GM12878 (cell line): ENCODE data around the gene AGPAT2. TPM values are rescaled to one million over a fixed set of nuclear protein-coding genes. Genes with fewer than 3 reads are reported as not detected.

ENCODE experiments used
- ATAC-seq: fragments of 200-7000 bp; cut with Tn5 transposase; 3 replicates; pipeline ENCODE4 v1.9.1; 2020; ENCODE audit warnings: mild to moderate bottlenecking, moderate library complexity
- BruUV-seq: library from RNA; stranded (reverse); fragments of 400-500 nt; replicated peaks from 2 replicates; lab custom pipeline; 2021; lab: Mats Ljungman, UMichigan
- CTCF ChIA-PET: fragments of 300-600 bp; sonication (Branson Sonifier 250); formaldehyde crosslinking; extraction: SDS; loops from one replicate; lab custom pipeline; 2021; ENCODE audit warnings: inconsistent platforms; lab: Yijun Ruan, JAX
- POLR2A ChIA-PET: fragments of 350-600 bp; formaldehyde crosslinking; extraction: SDS; loops from one replicate; lab custom pipeline; 2021; ENCODE audit warnings: inconsistent platforms; lab: Charles Lee
- RAD21 ChIA-PET: fragments of 300-600 bp; sonication (Branson Sonifier 250); formaldehyde crosslinking; loops from one replicate; lab custom pipeline; 2023; ENCODE audit warnings: antibody characterized with exemption; ENCODE audit not compliant: unreplicated experiment; lab: Charles Lee
- SMC1A ChIA-PET: fragments of 300-600 bp; sonication (Branson Sonifier 250); formaldehyde crosslinking; loops from one replicate; lab custom pipeline; 2023; ENCODE audit not compliant: unreplicated experiment, uncharacterized antibody; lab: Charles Lee
- DNase-seq: peaks from one replicate; pipeline ENCODE4 v3.0.0-alpha.2; 2011; ENCODE audit warnings: low read depth, low spot score
- FAIRE-seq: peaks from 3 replicates; lab custom pipeline; 2011; peaks lifted over from hg19 to GRCh38; lab: Jason Lieb, UNC
- H2AFZ ChIP-seq: 2 replicates; pipeline ENCODE4 v1.6.0; 2011; ENCODE audit warnings: low read depth, low read length, control low read depth; ENCODE audit not compliant: control insufficient read depth
- H3K27ac ChIP-seq: 2 replicates; pipeline ENCODE4 v1.5.1; 2011; ENCODE audit warnings: control low read depth; ENCODE audit not compliant: control insufficient read depth, insufficient read depth
- H3K27me3 ChIP-seq, 2 experiments: replicated peaks in 1 of 2; 2 replicates each; pipeline versions ENCODE4 v1.6.0 to v1.6.1; 2011; ENCODE audit warnings: low read length in 1 of 2; ENCODE audit not compliant: control insufficient read depth in 2 of 2, insufficient read depth in 2 of 2
- H3K36me3 ChIP-seq, 2 experiments: 2 replicates each; pipeline ENCODE4 v1.5.1; 2011; ENCODE audit warnings: low read length in 1 of 2; ENCODE audit not compliant: control insufficient read depth in 2 of 2, insufficient read depth in 2 of 2
- H3K4me1 ChIP-seq: 2 replicates; pipeline ENCODE4 v1.6.1; 2011; ENCODE audit warnings: mild to moderate bottlenecking, low read length, moderate library complexity, mixed read lengths; ENCODE audit not compliant: control insufficient read depth, insufficient read depth
- H3K4me2 ChIP-seq: 2 replicates; pipeline ENCODE4 v1.6.0; 2011; ENCODE audit warnings: control low read depth; ENCODE audit not compliant: control insufficient read depth, insufficient read depth
- H3K4me3 ChIP-seq: fragments of 200-600 bp; sonication (generic); 2 replicates; pipeline ENCODE4 v1.5.1; 2016
- H3K79me2 ChIP-seq: 2 replicates; pipeline ENCODE4 v1.6.0; 2011; ENCODE audit warnings: low read length; ENCODE audit not compliant: control insufficient read depth, insufficient read depth
- H3K9ac ChIP-seq: 2 replicates; pipeline ENCODE4 v1.8.0; 2011; ENCODE audit warnings: low read length, control low read depth, mixed read lengths; ENCODE audit not compliant: control insufficient read depth, insufficient read depth
- H3K9me3 ChIP-seq: replicated peaks from 3 replicates; pipeline ENCODE4 v1.5.1; 2011; ENCODE audit warnings: mild to moderate bottlenecking, low read length; ENCODE audit not compliant: control insufficient read depth, insufficient read depth
- H4K20me1 ChIP-seq: 2 replicates; pipeline ENCODE4 v1.6.0; 2011; ENCODE audit not compliant: control insufficient read depth, insufficient read depth
- CBFB ChIP-seq: IDR thresholded peaks from 2 replicates; pipeline ENCODE4 v1.6.1; 2016; ENCODE audit warnings: antibody characterized with exemption, low read depth
- CBX3 ChIP-seq: fragments of 200-600 bp; sonication (generic); IDR thresholded peaks from 2 replicates; pipeline ENCODE4 v1.6.1; 2016; ENCODE audit warnings: low read depth, borderline replicate concordance
- DPF2 ChIP-seq: fragments of 450-650 bp; IDR thresholded peaks from 2 replicates; pipeline ENCODE4 v1.6.1; 2017; ENCODE audit warnings: mild to moderate bottlenecking
- ESRRA ChIP-seq: IDR thresholded peaks from 2 replicates; pipeline ENCODE4 v1.6.1; 2012; ENCODE audit warnings: mild to moderate bottlenecking, low read length, improper control_type of control experiment
- NRF1 ChIP-seq: conservative IDR thresholded peaks from 2 replicates; pipeline ENCODE4 v1.6.1; 2011; ENCODE audit warnings: mild to moderate bottlenecking, low read depth, low read length, improper control_type of control experiment
- REST ChIP-seq: IDR thresholded peaks from 2 replicates; pipeline ENCODE4 v1.6.1; 2012; ENCODE audit warnings: mild to moderate bottlenecking, low read depth, low read length
- ZNF384 ChIP-seq: IDR thresholded peaks from 2 replicates; pipeline ENCODE4 v1.6.1; 2012; ENCODE audit warnings: low read depth, mild to moderate bottlenecking, low read length, improper control_type of control experiment, borderline replicate concordance
- ZSCAN29 ChIP-seq: fragments of 450-650 bp; IDR thresholded peaks from 2 replicates; pipeline ENCODE4 v1.6.1; 2017; ENCODE audit warnings: mild to moderate bottlenecking, moderate library complexity
- WGBS: methylation state at CpG from one replicate; pipeline ENCODE4 v1.1.6; 2016; ENCODE audit warnings: low lambda C conversion rate; ENCODE audit not compliant: insufficient replicate concordance, insufficient coverage; ENCODE audit errors: missing lambda C conversion rate; 5-methylcytosine and 5-hydroxymethylcytosine counted together
- in situ Hi-C: fragments of 300-500 bp; cut with MboI; formaldehyde crosslinking; loops from 9 replicates; pipeline ENCODE4 v1.14.3; 2018; ENCODE audit warnings: mixed read lengths
- intact Hi-C: fragments of 100-400 bp; cut with micrococcal nuclease; formaldehyde crosslinking; loops from one replicate; pipeline ENCODE4 v1.14.2; 2022; ENCODE audit not compliant: unreplicated experiment
- polyA plus RNA-seq, 11 experiments: library from polyadenylated mRNA; depleted of rRNA in 4 of 11; unstranded in 6 of 11; stranded (reverse) in 5 of 11; fragments of >200 nt; fragmentation: Nextera tagmentation in 4 of 11; fragmentation: Illumina TruSeq in 1 of 11; extraction: Ambion mirVana in 4 of 11; extraction: Trizol in 1 of 11; gene quantifications; 1 replicate in 1 of 11; 2 replicates in 10 of 11; pipeline versions ENCODE4 v1.2.1 to v1.2.3, GENCODE V29; 2011 to 2016; ENCODE audit warnings: inconsistent platforms in 2 of 11, missing spikeins in 2 of 11, low read depth in 1 of 11
- total RNA-seq, 4 experiments: library from RNA; depleted of rRNA in 3 of 4; stranded (reverse); fragments of >200 nt in 3 of 4; fragmentation: Illumina TruSeq in 1 of 4; extraction: Trizol in 1 of 4; gene quantifications; 2 replicates each; pipeline versions ENCODE4 v1.2.1 to v1.2.3, GENCODE V29; 2013 to 2021
- TF ChIP-seq, protein P1 (sequence below): fragments of 450-650 bp; IDR thresholded peaks from 2 replicates; pipeline ENCODE4 v1.6.1; 2017; ENCODE audit warnings: mild to moderate bottlenecking, moderate library complexity
- TF ChIP-seq, protein P2 (sequence below): IDR thresholded peaks from 2 replicates; pipeline ENCODE4 v1.6.1; 2012; ENCODE audit warnings: low read depth, low read length, improper control_type of control experiment

Gene AGPAT2
- total and polyA plus RNA-seq, 10 of the 15 experiments (the other 5 are each of a cell fraction or from before 2014, with no cell fraction given), result 0.10 to 28.5 (median 18.2) TPM

- TF ChIP-seq, protein P1, sequence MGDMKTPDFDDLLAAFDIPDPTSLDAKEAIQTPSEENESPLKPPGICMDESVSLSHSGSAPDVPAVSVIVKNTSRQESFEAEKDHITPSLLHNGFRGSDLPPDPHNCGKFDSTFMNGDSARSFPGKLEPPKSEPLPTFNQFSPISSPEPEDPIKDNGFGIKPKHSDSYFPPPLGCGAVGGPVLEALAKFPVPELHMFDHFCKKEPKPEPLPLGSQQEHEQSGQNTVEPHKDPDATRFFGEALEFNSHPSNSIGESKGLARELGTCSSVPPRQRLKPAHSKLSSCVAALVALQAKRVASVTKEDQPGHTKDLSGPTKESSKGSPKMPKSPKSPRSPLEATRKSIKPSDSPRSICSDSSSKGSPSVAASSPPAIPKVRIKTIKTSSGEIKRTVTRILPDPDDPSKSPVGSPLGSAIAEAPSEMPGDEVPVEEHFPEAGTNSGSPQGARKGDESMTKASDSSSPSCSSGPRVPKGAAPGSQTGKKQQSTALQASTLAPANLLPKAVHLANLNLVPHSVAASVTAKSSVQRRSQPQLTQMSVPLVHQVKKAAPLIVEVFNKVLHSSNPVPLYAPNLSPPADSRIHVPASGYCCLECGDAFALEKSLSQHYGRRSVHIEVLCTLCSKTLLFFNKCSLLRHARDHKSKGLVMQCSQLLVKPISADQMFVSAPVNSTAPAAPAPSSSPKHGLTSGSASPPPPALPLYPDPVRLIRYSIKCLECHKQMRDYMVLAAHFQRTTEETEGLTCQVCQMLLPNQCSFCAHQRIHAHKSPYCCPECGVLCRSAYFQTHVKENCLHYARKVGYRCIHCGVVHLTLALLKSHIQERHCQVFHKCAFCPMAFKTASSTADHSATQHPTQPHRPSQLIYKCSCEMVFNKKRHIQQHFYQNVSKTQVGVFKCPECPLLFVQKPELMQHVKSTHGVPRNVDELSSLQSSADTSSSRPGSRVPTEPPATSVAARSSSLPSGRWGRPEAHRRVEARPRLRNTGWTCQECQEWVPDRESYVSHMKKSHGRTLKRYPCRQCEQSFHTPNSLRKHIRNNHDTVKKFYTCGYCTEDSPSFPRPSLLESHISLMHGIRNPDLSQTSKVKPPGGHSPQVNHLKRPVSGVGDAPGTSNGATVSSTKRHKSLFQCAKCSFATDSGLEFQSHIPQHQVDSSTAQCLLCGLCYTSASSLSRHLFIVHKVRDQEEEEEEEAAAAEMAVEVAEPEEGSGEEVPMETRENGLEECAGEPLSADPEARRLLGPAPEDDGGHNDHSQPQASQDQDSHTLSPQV, result no peak
These were observed 3.6 kb upstream of the AGPAT2 start (continued) for GRCh38 chr9:136690806-136691261.

DNA sequence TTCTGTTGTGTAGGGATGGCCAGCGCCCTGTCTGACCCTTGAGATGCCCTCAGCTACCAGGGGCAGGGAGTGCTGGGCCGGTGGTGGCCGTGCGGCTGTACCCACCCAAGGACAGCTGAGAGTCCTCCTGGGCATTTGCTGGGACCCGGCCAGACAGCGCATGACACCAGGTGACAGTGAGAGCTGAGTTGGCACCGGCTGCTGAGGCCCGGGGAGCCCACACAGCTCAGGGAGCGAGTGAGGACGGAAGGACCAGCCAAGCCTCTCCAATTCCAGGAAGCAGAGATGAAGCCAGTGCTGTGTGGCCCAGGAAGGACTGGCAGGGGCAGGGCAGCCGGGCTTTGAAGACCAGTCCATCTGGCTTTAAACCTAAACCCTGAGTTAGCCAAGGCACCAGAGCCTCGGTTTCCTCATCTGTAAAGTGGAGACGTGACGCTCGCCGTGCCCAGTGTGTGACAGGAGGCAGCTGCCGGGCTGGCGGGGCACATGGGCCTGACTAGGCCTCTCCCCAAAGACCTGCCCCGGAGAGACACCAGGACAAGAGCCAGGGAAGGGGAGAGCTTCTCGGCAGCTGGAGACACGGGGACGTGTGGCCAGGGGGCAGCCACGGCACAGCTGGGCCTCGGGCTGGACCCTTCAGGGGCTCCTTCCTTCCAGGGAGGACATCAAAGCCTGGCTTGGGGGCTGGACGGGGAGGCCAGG, 3.0 kb upstream of the AGPAT2 start:
- ChIA-PET CTCF (interaction anchor here (1.2 kb wide), 1 partner anchor 10 kb away, joined by 3 read pairs; no protein-coding TSS in a partner anchor), SMC1A (interaction anchor here (0.7 to 1.3 kb wide), 3 partner anchors 11 to 37 kb away, joined by 3 read pairs; no protein-coding TSS in a partner anchor), POLR2A (no interaction called here), RAD21 (no interaction called here)
- no peak overlapping the region for H2AFZ ChIP-seq
- H3K27me3 ChIP-seq, result no peaks in the 10 kb centered on the region
- H3K4me3 ChIP-seq, result no peak overlapping the region
- ATAC-seq (no peak), FAIRE-seq (no peak), DNase-seq (no peak)
- H3K27ac ChIP-seq, result no peak overlapping the region
- BruUV-seq, result no TSS peak
- H3K79me2 ChIP-seq, result peaks cover 7% of the 10 kb centered on the region
- in situ Hi-C loops, result no loop called here
- H3K4me1 ChIP-seq, result peaks cover 16% of the 10 kb centered on the region
- H4K20me1 ChIP-seq, result no peaks in the 10 kb centered on the region
- WGBS, result 50% methylated on average over 25 of the region's 25 CpGs
- no peak overlapping the region for H3K4me2 ChIP-seq
- no peak overlapping the region for H3K9ac ChIP-seq
- TF ChIP-seq CBX3, result no peak
- no peak for TF ChIP-seq NRF1
- TF ChIP-seq ZNF384, result no peak
- TF ChIP-seq DPF2, result no peak
- TF ChIP-seq, protein P2, sequence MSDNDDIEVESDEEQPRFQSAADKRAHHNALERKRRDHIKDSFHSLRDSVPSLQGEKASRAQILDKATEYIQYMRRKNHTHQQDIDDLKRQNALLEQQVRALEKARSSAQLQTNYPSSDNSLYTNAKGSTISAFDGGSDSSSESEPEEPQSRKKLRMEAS, result no peak
- no peak for TF ChIP-seq ZSCAN29
- no peak for TF ChIP-seq ESRRA
- no peak for TF ChIP-seq REST
- no peak for TF ChIP-seq CBFB
- intact Hi-C loops, result no loop called here
- no peaks in the 10 kb centered on the region for H3K36me3 ChIP-seq
- H3K9me3 ChIP-seq, result no peaks in the 10 kb centered on the region
